ENCODE measurements around the gene PRKG1. TPM values are rescaled to one million over a fixed set of nuclear protein-coding genes. Genes with fewer than 3 reads are reported as not detected.

PRKG1 gene
- total RNA-seq, 1 donor, result 19.5 TPM

DNA sequence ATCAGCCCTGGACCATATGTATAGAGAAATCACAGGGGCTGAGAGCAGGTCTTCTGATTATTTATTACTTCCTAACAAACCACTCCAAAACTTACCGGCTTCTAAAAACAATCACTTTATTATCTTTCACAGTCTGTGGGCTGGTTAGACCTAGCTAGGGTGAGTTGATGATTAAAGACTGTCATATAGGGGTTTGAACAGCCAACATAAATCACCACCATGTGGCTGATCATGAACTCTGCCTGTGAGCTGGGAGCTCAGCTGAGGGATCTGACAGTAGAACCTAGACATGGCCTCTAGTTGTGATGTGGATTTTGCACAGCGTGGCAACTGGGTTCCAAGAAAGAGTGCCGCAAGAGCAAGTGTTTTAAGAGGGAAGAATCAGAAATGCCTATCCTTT is 319.8 kb downstream of the PRKG1 start:
- no peak overlapping the region for H3K4me3 ChIP-seq (ENCODE audit: insufficient read depth, low read length)
- no peaks in the 10 kb centered on the region for H3K9me3 ChIP-seq (ENCODE audit: low read depth, low read length)
- peaks cover 24% of the 10 kb centered on the region for H3K4me1 ChIP-seq (ENCODE audit: insufficient read depth, low read length)
- H3K79me2 ChIP-seq (ENCODE audit: insufficient read depth, low read length), result no peaks in the 10 kb centered on the region
- TF ChIP-seq, protein P1, sequence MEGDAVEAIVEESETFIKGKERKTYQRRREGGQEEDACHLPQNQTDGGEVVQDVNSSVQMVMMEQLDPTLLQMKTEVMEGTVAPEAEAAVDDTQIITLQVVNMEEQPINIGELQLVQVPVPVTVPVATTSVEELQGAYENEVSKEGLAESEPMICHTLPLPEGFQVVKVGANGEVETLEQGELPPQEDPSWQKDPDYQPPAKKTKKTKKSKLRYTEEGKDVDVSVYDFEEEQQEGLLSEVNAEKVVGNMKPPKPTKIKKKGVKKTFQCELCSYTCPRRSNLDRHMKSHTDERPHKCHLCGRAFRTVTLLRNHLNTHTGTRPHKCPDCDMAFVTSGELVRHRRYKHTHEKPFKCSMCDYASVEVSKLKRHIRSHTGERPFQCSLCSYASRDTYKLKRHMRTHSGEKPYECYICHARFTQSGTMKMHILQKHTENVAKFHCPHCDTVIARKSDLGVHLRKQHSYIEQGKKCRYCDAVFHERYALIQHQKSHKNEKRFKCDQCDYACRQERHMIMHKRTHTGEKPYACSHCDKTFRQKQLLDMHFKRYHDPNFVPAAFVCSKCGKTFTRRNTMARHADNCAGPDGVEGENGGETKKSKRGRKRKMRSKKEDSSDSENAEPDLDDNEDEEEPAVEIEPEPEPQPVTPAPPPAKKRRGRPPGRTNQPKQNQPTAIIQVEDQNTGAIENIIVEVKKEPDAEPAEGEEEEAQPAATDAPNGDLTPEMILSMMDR (IDR thresholded peaks at IDR 0.05; ENCODE audit: extremely low read depth, low read depth, low read length), result no peak
- peaks cover 2% of the 10 kb centered on the region for H3K27me3 ChIP-seq (ENCODE audit: insufficient read depth, low read length)
- H3K36me3 ChIP-seq (ENCODE audit: insufficient read depth, low read length), result no peaks in the 10 kb centered on the region
- DNase-seq (ENCODE audit: insufficient read length, low spot score, missing footprints), result no peak
- no peak overlapping the region for H3K27ac ChIP-seq (ENCODE audit: low read depth, low read length)
- no peak overlapping the region for H2AFZ ChIP-seq (ENCODE audit: low read length)
- H3K4me2 ChIP-seq (ENCODE audit: insufficient read depth, low read length), result no peak overlapping the region
- H4K20me1 ChIP-seq (ENCODE audit: insufficient read depth, low read length), result no peaks in the 10 kb centered on the region

DNA sequence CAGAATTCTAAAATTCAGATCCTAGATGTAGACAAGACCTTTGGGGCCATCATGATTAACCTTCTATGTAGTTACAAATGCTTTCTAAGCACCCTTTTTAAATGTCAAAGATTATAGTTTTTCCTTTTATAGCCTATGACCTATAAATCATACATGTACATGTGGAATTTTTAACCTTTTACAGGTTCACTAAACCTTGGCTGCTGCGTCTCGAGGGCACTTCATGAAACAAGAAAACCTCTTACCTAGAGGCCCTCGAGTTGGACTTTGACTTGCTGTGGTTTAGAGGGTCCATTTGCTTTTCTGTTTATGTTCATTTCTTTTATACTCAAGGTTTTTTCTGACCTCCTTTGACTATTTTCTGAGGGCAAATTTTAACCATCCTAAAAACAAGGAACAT is 323.0 kb downstream of the PRKG1 start:
- H3K4me3 ChIP-seq (ENCODE audit: insufficient read depth, low read length), result no peak overlapping the region
- no peak overlapping the region for H2AFZ ChIP-seq (ENCODE audit: low read length)
- no peaks in the 10 kb centered on the region for H3K79me2 ChIP-seq (ENCODE audit: insufficient read depth, low read length)
- peaks cover 2% of the 10 kb centered on the region for H3K27me3 ChIP-seq (ENCODE audit: insufficient read depth, low read length)
- H3K36me3 ChIP-seq (ENCODE audit: insufficient read depth, low read length), result no peaks in the 10 kb centered on the region
- TF ChIP-seq, protein P1 (IDR thresholded peaks at IDR 0.05; ENCODE audit: extremely low read depth, low read depth, low read length), result no peak
- no peaks in the 10 kb centered on the region for H4K20me1 ChIP-seq (ENCODE audit: insufficient read depth, low read length)
- H3K27ac ChIP-seq (ENCODE audit: low read depth, low read length), result no peak overlapping the region
- H3K4me1 ChIP-seq (ENCODE audit: insufficient read depth, low read length), result peaks cover 10% of the 10 kb centered on the region
- no peaks in the 10 kb centered on the region for H3K9me3 ChIP-seq (ENCODE audit: low read depth, low read length)
- DNase-seq (ENCODE audit: insufficient read length, low spot score, missing footprints), result no peak
- H3K4me2 ChIP-seq (ENCODE audit: insufficient read depth, low read length), result no peak overlapping the region

DNA sequence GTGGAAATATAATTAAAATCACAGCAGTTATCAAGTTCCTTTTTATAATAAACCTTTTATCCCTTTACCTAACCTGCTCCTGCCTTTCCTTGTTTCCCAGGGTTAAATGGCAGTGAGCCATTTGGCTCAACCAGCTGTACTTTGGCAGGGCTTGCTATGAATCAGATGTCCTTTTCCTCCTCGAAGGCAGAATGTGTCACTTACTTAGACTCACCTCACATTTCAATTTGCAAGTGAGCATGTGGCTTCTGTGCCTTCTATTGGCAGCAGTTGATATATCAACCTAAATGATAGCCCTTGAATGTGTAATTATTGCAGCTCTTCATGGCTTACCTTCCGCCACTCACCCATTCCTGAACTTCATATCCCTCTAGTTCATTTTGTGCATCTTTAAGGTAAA is 323.4 kb downstream of the PRKG1 start:
- Histone ChIP-seq H3K36me3 (ENCODE audit: insufficient read depth, low read length) (no peaks in the 10 kb centered on the region), H3K79me2 (ENCODE audit: insufficient read depth, low read length) (no peaks in the 10 kb centered on the region), H3K27ac (ENCODE audit: low read depth, low read length) (no peak overlapping the region), H3K4me2 (ENCODE audit: insufficient read depth, low read length) (no peak overlapping the region), H3K4me3 (ENCODE audit: insufficient read depth, low read length) (no peak overlapping the region), H3K9me3 (ENCODE audit: low read depth, low read length) (no peaks in the 10 kb centered on the region), H2AFZ (ENCODE audit: low read length) (no peak overlapping the region), H3K4me1 (ENCODE audit: insufficient read depth, low read length) (peaks cover 10% of the 10 kb centered on the region), H3K27me3 (ENCODE audit: insufficient read depth, low read length) (peaks cover 2% of the 10 kb centered on the region), H4K20me1 (ENCODE audit: insufficient read depth, low read length) (no peaks in the 10 kb centered on the region)
- TF ChIP-seq, protein P1 (IDR thresholded peaks at IDR 0.05; ENCODE audit: extremely low read depth, low read depth, low read length), result peak; percentile 11
- peak; percentile 80 for DNase-seq (ENCODE audit: insufficient read length, low spot score, missing footprints)

GRCh38 chr10:51399840-51400239 is 325.6 kb downstream of the PRKG1 start:
- H3K27ac ChIP-seq (ENCODE audit: low read depth, low read length), result no peak overlapping the region
- H3K36me3 ChIP-seq (ENCODE audit: insufficient read depth, low read length), result no peaks in the 10 kb centered on the region
- H4K20me1 ChIP-seq (ENCODE audit: insufficient read depth, low read length), result no peaks in the 10 kb centered on the region
- no peak overlapping the region for H3K4me2 ChIP-seq (ENCODE audit: insufficient read depth, low read length)
- H3K4me3 ChIP-seq (ENCODE audit: insufficient read depth, low read length), result no peak overlapping the region
- H3K27me3 ChIP-seq (ENCODE audit: insufficient read depth, low read length), result no peaks in the 10 kb centered on the region
- no peaks in the 10 kb centered on the region for H3K9me3 ChIP-seq (ENCODE audit: low read depth, low read length)
- peaks cover 10% of the 10 kb centered on the region for H3K4me1 ChIP-seq (ENCODE audit: insufficient read depth, low read length)
- TF ChIP-seq, protein P1 (IDR thresholded peaks at IDR 0.05; ENCODE audit: extremely low read depth, low read depth, low read length), result no peak
- H2AFZ ChIP-seq (ENCODE audit: low read length), result no peak overlapping the region
- no peak for DNase-seq (ENCODE audit: insufficient read length, low spot score, missing footprints)
- H3K79me2 ChIP-seq (ENCODE audit: insufficient read depth, low read length), result no peaks in the 10 kb centered on the region
